ENCODE results near the gene SCN4A. TPM values are rescaled to one million over a fixed set of nuclear protein-coding genes. Genes with fewer than 3 reads are reported as not detected.
"Not testable (repeated sequence)": the region's sequence is repeated elsewhere in the genome, so short reads cannot be mapped to it uniquely, and the experiment has no call there.

The SCN4A gene
- total RNA-seq = not detected
- long read RNA-seq, partial matches to known transcripts = 0 of 1 reads
- long read RNA-seq, other reads (novel, unspliced or antisense) = 1 of 1 reads

GRCh38 chr17:63972796-63973195, at the start of gene SCN4A:
SCN4A (minus strand) TSS chr17:63972918; CDS start chr17:63972841, 77 bp downstream.
- H3K4me3 ChIP-seq = no peak within 1 kb of the TSS
- no peaks in the 10 kb centered on the region for H3K9me3 ChIP-seq
- no peak within 1 kb of the TSS for H3K27ac ChIP-seq
- no peaks in the 10 kb centered on the region for H3K27me3 ChIP-seq
- TF ChIP-seq CTCF (IDR thresholded peaks at IDR 0.05) = no peak
- ATAC-seq = no peak
- no peak for DNase-seq
- intact Hi-C loops (cut with DNase I) = no loop called here
- no peaks in the 10 kb centered on the region for H3K36me3 ChIP-seq
- H3K4me1 ChIP-seq = no peaks in the 10 kb centered on the region

- no peak for DNase-seq
- peak within 1 kb of the TSS; percentile 50 for H3K4me3 ChIP-seq
- peak within 1 kb of the TSS; percentile 72 for H3K27ac ChIP-seq
- H3K27me3 ChIP-seq = no peaks in the 10 kb centered on the region
- no peaks in the 10 kb centered on the region for H3K36me3 ChIP-seq
- no peaks in the 10 kb centered on the region for H3K9me3 ChIP-seq
- ATAC-seq = peak; percentile 89
- no peak for TF ChIP-seq CTCF (IDR thresholded peaks at IDR 0.05)
- peaks cover 23% of the 10 kb centered on the region for H3K4me1 ChIP-seq
- intact Hi-C loops (cut with DNase I) = loop anchor here (10.0 kb wide), 1 partner anchor 105 kb away; the partner anchor contains the start of genes CSHL1 and GH1
Observed at GRCh38 chr17:64020056-64020766, 47.5 kb upstream of the SCN4A start, which contains the start of gene ICAM2. ICAM2 (minus strand) TSS chr17:64020633; CDS start chr17:64006691, 13,942 bp downstream.

GRCh38 chr17:64019551-64019961, 46.8 kb upstream of the SCN4A start:
- intact Hi-C loops (cut with DNase I); H3K9me3 ChIP-seq; ATAC-seq; H3K36me3 ChIP-seq; H3K27me3 ChIP-seq; DNase-seq: not testable (repeated sequence)
- H3K27ac ChIP-seq = peak overlapping the region; percentile 72
- H3K4me3 ChIP-seq = peak overlapping the region; percentile 50
- H3K4me1 ChIP-seq = peaks cover 24% of the 10 kb centered on the region

GRCh38 chr17:64017381-64017980, 44.8 kb upstream of the SCN4A start:
- no peak for DNase-seq
- intact Hi-C loops (cut with DNase I) = no loop called here
- Histone ChIP-seq H3K9me3 (no peaks in the 10 kb centered on the region), H3K27ac (no peak overlapping the region), H3K36me3 (no peaks in the 10 kb centered on the region), H3K27me3 (no peaks in the 10 kb centered on the region), H3K4me1 (peaks cover 18% of the 10 kb centered on the region), H3K4me3 (no peak overlapping the region)
- TF ChIP-seq CTCF (IDR thresholded peaks at IDR 0.05) = peak; percentile 34
- ATAC-seq = no peak

GRCh38 chr17:64016974-64017373, 44.3 kb upstream of the SCN4A start:
- intact Hi-C loops (cut with DNase I) = no loop called here
- Histone ChIP-seq H3K9me3 (no peaks in the 10 kb centered on the region), H3K27me3 (no peaks in the 10 kb centered on the region), H3K4me1 (peaks cover 17% of the 10 kb centered on the region), H3K27ac (peak overlapping the region; percentile 28), H3K4me3 (no peak overlapping the region), H3K36me3 (no peaks in the 10 kb centered on the region)
- ATAC-seq = no peak
- no peak for DNase-seq
- no peak for TF ChIP-seq CTCF (IDR thresholded peaks at IDR 0.05)

- DNase-seq (no peak), ATAC-seq (no peak)
- H3K36me3 ChIP-seq = no peaks in the 10 kb centered on the region
- no peaks in the 10 kb centered on the region for H3K27me3 ChIP-seq
- intact Hi-C loops (cut with DNase I) = no loop called here
- peaks cover 17% of the 10 kb centered on the region for H3K4me1 ChIP-seq
- peak overlapping the region; percentile 53 for H3K27ac ChIP-seq
- H3K4me3 ChIP-seq = peak overlapping the region; percentile 22
- peak; percentile 22 for TF ChIP-seq CTCF (IDR thresholded peaks at IDR 0.05)
- H3K9me3 ChIP-seq = no peaks in the 10 kb centered on the region
Observed at GRCh38 chr17:64016231-64016784, 43.6 kb upstream of the SCN4A start.

Measured in upper lobe of right lung (tissue), 1 donor.